ENCODE measurements around the gene TET3. TPM values are rescaled to one million over a fixed set of nuclear protein-coding genes. Genes with fewer than 3 reads are reported as not detected.

TET3 gene
- total and polyA plus RNA-seq, 9 of the 15 experiments (the other 6 are each of a cell fraction or from before 2014, with no cell fraction given), result 0.35 to 16.3 (median 5.5) TPM

GRCh38 chr2:73980566-73980965, 4.1 kb upstream of the TET3 start:
- ATAC-seq (no peak), DNase-seq (ENCODE audit: extremely low read depth in 1 of 4, low spot score in 3 of 4) (no peak), FAIRE-seq (peak; percentile 29)
- POLR2A ChIA-PET, result interaction anchor here (0.9 to 1.7 kb wide), 5 partner anchors 10 to 64 kb away, joined by 3 to 6 read pairs (median 4); no protein-coding TSS in a partner anchor
- peak overlapping the region; percentile 50 for H3K4me3 ChIP-seq
- H3K4me2 ChIP-seq (ENCODE audit: insufficient read depth, low read length), result peak overlapping the region; percentile 98
- no peaks in the 10 kb centered on the region for H4K20me1 ChIP-seq (replicated peaks; ENCODE audit: control insufficient read depth, insufficient read depth, low read length)
- H3K4me1 ChIP-seq (replicated peaks in 1 of 2; ENCODE audit: control insufficient read depth in 2 of 2, insufficient read depth in 2 of 2, low read length in 2 of 2), result peaks cover 43 to 46% of the 10 kb centered on the region in 2 experiments
- in situ Hi-C loops (cut with MboI), result no loop called here
- peak overlapping the region; percentile 82; a peak in 3 of 4 replicates for H3K9ac ChIP-seq (ENCODE audit: insufficient read depth in 1 of 2, low read depth in 2 of 2, low read length in 2 of 2)
- peak overlapping the region; percentile 98 for H2AFZ ChIP-seq (ENCODE audit: low read depth, low read length)
- intact Hi-C loops (cut with micrococcal nuclease), result loop anchor here (10.0 kb wide), 1 partner anchor 156 kb away; the partner anchor contains the start of gene STAMBP
- no TSS peak for BruUV-seq (replicated peaks)
- no peaks in the 10 kb centered on the region; the same call in 2 of the 3 replicates for H3K36me3 ChIP-seq (ENCODE audit: control insufficient read depth, insufficient read depth, low read length)
- CTCF ChIA-PET (ENCODE audit: low intra/inter-chr PET ratio), result no interaction called here
- peaks cover 27% of the 10 kb centered on the region for H3K79me2 ChIP-seq (ENCODE audit: control insufficient read depth, insufficient read depth, low read length)
- H3K27ac ChIP-seq (ENCODE audit: extremely low read depth, low read depth, low read length), result peak overlapping the region; percentile 74; the same call in 2 of the 3 replicates
- H3K27me3 ChIP-seq (ENCODE audit: control insufficient read depth in 2 of 2, insufficient read depth in 2 of 2, low read length in 2 of 2), result no peaks in the 10 kb centered on the region
- H3K9me3 ChIP-seq (replicated peaks; ENCODE audit: control insufficient read depth, insufficient read depth, low read depth, low read length), result no peaks in the 10 kb centered on the region
- WGBS (ENCODE audit: insufficient coverage, low coverage, missing lambda C conversion rate), result 18% methylated on average over 2 of the region's 2 CpGs
- H3K9me1 ChIP-seq (ENCODE audit: control insufficient read depth, insufficient read depth, low read length), result no peaks in the 10 kb centered on the region
- TF ChIP-seq ZBTB40 (IDR thresholded peaks at IDR 0.05) (0 out of 2 replicates have a peak, but pooled peaks have one; percentile 4), ZBTB40 (CRISPR knock-in tag; IDR thresholded peaks at IDR 0.05) (no peak), SIN3A (IDR thresholded peaks at IDR 0.05; ENCODE audit: borderline replicate concordance in 2 of 2, control insufficient read depth in 1 of 2, low read depth in 2 of 2, low read length in 2 of 2) (no peak), PRMT5 (CRISPR knock-in tag; IDR thresholded peaks at IDR 0.05) (no peak), FOS (IDR thresholded peaks at IDR 0.05; ENCODE audit: extremely low read depth, insufficient read length) (no peak), TAF1 (IDR thresholded peaks at IDR 0.05; ENCODE audit: control insufficient read depth, extremely low read depth, insufficient read depth, low read length, severe bottlenecking) (no peak), IRF2 (CRISPR knock-in tag; IDR thresholded peaks at IDR 0.05) (no peak), ZC3H11A (IDR thresholded peaks at IDR 0.05; ENCODE audit: low read depth, low read length) (no peak), MLLT1 (IDR thresholded peaks at IDR 0.05) (no peak)
- TF ChIP-seq, protein P1, sequence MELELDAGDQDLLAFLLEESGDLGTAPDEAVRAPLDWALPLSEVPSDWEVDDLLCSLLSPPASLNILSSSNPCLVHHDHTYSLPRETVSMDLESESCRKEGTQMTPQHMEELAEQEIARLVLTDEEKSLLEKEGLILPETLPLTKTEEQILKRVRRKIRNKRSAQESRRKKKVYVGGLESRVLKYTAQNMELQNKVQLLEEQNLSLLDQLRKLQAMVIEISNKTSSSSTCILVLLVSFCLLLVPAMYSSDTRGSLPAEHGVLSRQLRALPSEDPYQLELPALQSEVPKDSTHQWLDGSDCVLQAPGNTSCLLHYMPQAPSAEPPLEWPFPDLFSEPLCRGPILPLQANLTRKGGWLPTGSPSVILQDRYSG (tag; conservative IDR thresholded peaks at IDR 0.05; ENCODE audit: low read depth), result no peak

All from K562 (cell line).